HEK293T (cell line): Measurements from ENCODE around the gene UBR2.

Experiments
- BHLHE40 ChIP-seq: fragments of 450-650 bp; IDR thresholded peaks from 2 replicates; pipeline ENCODE4 v1.6.1; 2016; ENCODE audit warnings: mild to moderate bottlenecking, moderate library complexity, borderline replicate concordance
- ELF4 ChIP-seq: fragments of 450-650 bp; IDR thresholded peaks from 2 replicates; pipeline ENCODE4 v1.6.1; 2017; ENCODE audit warnings: antibody characterized with exemption
- FOXK2 ChIP-seq: fragments of 450-650 bp; IDR thresholded peaks from 2 replicates; pipeline ENCODE4 v1.6.1; 2016; ENCODE audit warnings: mild to moderate bottlenecking
- FOXM1 ChIP-seq: fragments of 450-650 bp; IDR thresholded peaks from 2 replicates; pipeline ENCODE4 v1.6.1; 2017; ENCODE audit warnings: mild to moderate bottlenecking, borderline replicate concordance
- L3MBTL2 ChIP-seq: fragments of 450-650 bp; conservative IDR thresholded peaks from 2 replicates; pipeline ENCODE4 v1.6.1; 2016; ENCODE audit warnings: mild to moderate bottlenecking
- LEF1 ChIP-seq: fragments of 450-650 bp; IDR thresholded peaks from 2 replicates; pipeline ENCODE4 v1.6.1; 2017; ENCODE audit warnings: mild to moderate bottlenecking, borderline replicate concordance
- PKNOX1 ChIP-seq: fragments of 450-650 bp; IDR thresholded peaks from 2 replicates; pipeline ENCODE4 v1.6.1; 2016
- SP1 ChIP-seq: fragments of 450-650 bp; IDR thresholded peaks from 2 replicates; pipeline ENCODE4 v1.6.1; 2017
- SUZ12 ChIP-seq: fragments of 450-650 bp; IDR thresholded peaks from 2 replicates; pipeline ENCODE4 v1.6.1; 2016; ENCODE audit warnings: mild to moderate bottlenecking
- TARDBP ChIP-seq: fragments of 450-650 bp; IDR thresholded peaks from 2 replicates; pipeline ENCODE4 v1.6.1; 2016
- ZNF384 ChIP-seq: fragments of 450-650 bp; IDR thresholded peaks from 2 replicates; pipeline ENCODE4 v1.6.1; 2016

DNA sequence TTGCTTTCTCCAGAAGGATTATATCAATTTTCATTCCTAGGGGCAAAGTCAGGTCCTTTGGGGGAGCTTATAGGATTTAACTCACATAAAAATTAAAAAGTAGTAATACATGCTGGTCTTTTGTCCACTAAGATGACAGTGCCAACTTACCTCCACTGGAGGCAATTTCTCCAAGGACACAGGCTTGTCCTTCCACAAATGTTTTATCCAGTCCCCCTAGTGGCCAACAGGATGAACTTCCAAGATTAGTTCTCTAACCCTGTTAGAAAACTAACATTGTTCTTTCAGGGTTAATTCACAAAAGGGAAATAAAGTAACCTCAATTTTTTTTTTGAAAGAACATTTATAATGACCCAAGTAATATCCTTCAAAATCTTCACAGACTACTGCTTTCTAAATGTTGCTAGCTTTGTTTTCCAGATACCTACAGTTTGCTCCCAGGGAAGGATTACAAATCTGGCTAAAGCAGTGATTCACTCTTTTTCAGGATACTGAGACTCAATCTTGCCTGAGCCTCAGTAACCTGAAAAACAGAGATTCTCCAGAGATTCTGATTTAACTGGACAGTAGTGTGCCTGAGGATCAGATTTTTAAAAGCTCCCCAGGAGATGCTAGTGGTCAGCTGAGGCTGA lies 31.7 kb upstream of the UBR2 start:
- TF ChIP-seq FOXK2 (no peak), SP1 (no peak), ELF4 (no peak), BHLHE40 (no peak), SUZ12 (no peak), LEF1 (no peak), TARDBP (no peak), FOXM1 (no peak), ZNF384 (no peak), L3MBTL2 (no peak), PKNOX1 (no peak)
